ENCODE results near the gene ABCC4.
A peak's percentile ranks its signal among the peaks of the same experiment; 100 is the strongest.

GRCh38 chr13:95030821-95031343 is 270.4 kb downstream of the ABCC4 start:
- TF ChIP-seq EP300 (conservative IDR thresholded peaks at IDR 0.05; ENCODE audit: poor library complexity, severe bottlenecking) (peak; percentile 91), CTCF (IDR thresholded peaks at IDR 0.05; ENCODE audit: poor library complexity, severe bottlenecking) (no peak), SMC3 (conservative IDR thresholded peaks at IDR 0.05; ENCODE audit: poor library complexity) (no peak), POLR2AphosphoS5 (IDR thresholded peaks at IDR 0.05) (peak; percentile 60), RAD21 (conservative IDR thresholded peaks at IDR 0.05) (no peak), EZH2 (IDR thresholded peaks at IDR 0.05; ENCODE audit: borderline replicate concordance, insufficient read depth, low read length, poor library complexity, severe bottlenecking) (no peak), MXI1 (conservative IDR thresholded peaks at IDR 0.05; ENCODE audit: poor library complexity, severe bottlenecking) (no peak), REST (IDR thresholded peaks at IDR 0.05; ENCODE audit: borderline replicate concordance) (no peak), TAF1 (IDR thresholded peaks at IDR 0.05; ENCODE audit: low read depth) (no peak)

All from neural cell (in vitro differentiated cells).